ENCODE measurements around the gene DNAJC12. TPM values are rescaled to one million over a fixed set of nuclear protein-coding genes. Genes with fewer than 3 reads are reported as not detected.

Gene DNAJC12
- total and polyA plus RNA-seq, 7 donors = 2.1 to 20.4 (median 7.8) TPM

DNA sequence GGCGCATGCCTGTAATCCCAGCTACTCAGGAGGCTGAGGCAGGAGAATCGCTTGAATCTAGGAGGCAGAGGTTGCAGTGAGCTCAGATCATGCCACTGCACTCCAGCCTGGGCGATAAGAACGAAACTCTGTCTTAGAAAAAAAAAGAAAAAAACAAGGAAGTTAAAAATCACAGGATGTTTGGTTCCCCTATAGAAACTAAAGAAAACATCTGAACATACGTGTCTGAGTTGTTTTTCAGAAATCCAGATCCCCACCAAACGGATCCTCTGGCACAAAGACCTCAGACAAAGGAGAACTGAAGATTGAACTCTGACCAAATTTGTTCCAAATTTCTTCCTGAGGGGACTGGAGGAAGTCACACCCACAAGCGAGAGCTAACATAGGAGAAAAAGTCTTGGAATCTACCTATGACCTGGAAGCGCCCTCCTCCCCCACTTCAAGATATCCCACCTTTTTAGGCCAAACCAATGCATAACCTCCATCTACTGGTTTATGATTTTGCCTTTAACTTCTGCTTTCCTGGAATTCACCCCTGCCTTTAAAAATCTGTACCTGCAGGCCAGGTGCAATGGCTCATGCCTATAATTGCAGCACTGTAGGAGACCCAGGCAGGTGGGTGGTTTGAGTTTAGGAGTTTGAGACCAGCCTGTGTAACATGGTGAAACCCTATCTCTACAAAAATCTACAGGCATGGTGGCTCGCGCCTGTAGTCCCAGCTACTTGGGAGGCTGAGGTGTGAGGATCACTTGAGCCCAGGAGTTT is 26.8 kb upstream of the DNAJC12 start:
- intact Hi-C loops (cut with DNase I) = no loop called here
- TF ChIP-seq, protein P1, sequence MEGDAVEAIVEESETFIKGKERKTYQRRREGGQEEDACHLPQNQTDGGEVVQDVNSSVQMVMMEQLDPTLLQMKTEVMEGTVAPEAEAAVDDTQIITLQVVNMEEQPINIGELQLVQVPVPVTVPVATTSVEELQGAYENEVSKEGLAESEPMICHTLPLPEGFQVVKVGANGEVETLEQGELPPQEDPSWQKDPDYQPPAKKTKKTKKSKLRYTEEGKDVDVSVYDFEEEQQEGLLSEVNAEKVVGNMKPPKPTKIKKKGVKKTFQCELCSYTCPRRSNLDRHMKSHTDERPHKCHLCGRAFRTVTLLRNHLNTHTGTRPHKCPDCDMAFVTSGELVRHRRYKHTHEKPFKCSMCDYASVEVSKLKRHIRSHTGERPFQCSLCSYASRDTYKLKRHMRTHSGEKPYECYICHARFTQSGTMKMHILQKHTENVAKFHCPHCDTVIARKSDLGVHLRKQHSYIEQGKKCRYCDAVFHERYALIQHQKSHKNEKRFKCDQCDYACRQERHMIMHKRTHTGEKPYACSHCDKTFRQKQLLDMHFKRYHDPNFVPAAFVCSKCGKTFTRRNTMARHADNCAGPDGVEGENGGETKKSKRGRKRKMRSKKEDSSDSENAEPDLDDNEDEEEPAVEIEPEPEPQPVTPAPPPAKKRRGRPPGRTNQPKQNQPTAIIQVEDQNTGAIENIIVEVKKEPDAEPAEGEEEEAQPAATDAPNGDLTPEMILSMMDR (IDR thresholded peaks at IDR 0.05) = no peak
- no peaks in the 10 kb centered on the region for H3K4me1 ChIP-seq
- no peaks in the 10 kb centered on the region for H3K27me3 ChIP-seq (ENCODE audit: insufficient read depth in 3 of 3, low read length in 2 of 3)
- H3K27ac ChIP-seq = no peak overlapping the region
- no peak for ATAC-seq
- no peak overlapping the region for H3K4me3 ChIP-seq
- DNase-seq = no peak
- H3K36me3 ChIP-seq (ENCODE audit: insufficient read depth in 1 of 2, low read depth in 1 of 2) = no peaks in the 10 kb centered on the region
- WGBS, 3 donors = 84 to 86% (median 84%) methylated on average over 10 of the region's 10 CpGs
- H3K9me3 ChIP-seq = no peaks in the 10 kb centered on the region

DNA sequence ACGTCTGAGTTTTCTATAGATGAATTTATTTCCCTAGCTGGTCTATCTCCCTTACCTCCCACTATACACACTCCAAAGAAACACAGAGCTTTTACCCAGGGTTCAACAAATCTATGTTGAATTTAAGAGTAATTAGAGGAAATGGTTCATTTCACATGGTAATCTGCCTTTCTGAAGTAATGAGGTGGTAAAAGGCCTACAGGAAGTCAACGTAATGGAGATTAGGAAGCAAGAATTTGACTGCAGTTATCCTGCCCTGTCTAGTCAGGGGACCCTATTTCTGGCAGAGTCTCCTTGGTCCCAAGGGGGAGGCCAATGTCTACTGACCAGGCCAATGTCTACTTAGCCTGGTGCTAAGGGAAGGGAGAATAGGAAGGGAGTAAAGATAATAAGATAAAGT is 25.1 kb upstream of the DNAJC12 start:
- TF ChIP-seq, protein P1 (IDR thresholded peaks at IDR 0.05) = no peak
- intact Hi-C loops (cut with DNase I) = no loop called here
- 62 to 73% (median 70%) methylated on average over 2 of the region's 2 CpGs for WGBS, 3 donors

DNA sequence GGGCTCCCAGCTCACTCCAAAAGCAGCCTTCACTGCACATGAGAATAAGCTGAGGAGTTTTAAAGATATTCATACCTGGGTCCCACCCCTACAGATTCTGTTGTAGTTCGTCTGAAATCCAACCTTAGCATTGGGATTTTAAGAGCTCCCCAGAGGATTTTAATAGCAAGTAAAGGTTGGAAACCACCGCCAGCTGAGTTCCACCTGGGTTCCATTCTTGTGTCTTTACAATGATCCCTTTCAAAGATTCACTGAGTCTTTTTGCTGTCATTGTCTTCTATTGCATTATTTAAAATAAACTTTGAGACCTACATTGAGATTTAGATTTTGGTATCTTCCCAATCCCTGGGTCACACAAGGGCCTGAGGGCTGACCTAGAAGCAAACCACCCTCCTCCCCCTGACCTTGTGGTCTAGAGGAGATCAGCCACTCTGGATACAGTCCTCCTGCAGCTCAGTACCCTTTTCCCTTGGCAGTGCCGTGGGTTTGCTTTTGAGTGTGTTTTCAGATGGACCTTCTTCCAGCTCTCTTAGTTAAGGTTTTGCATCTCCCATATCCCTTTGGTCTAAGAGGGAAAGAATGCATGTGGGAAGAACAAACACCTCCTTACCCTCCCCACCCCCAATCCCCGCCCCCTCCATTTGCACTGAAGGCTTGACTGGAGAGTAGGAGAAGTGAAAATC is 23.9 kb upstream of the DNAJC12 start:
- TF ChIP-seq, protein P1 (IDR thresholded peaks at IDR 0.05) = no peak

More for the DNA sequence above, 25.1 kb upstream of the DNAJC12 start:
- no peak for DNase-seq
- H3K27me3 ChIP-seq (ENCODE audit: insufficient read depth in 3 of 3, low read length in 2 of 3) = no peaks in the 10 kb centered on the region
- H3K4me3 ChIP-seq = no peak overlapping the region
- H3K9me3 ChIP-seq = no peaks in the 10 kb centered on the region
- H3K27ac ChIP-seq = no peak overlapping the region
- H3K36me3 ChIP-seq (ENCODE audit: insufficient read depth in 1 of 2, low read depth in 1 of 2) = no peaks in the 10 kb centered on the region
- no peak for ATAC-seq
- H3K4me1 ChIP-seq = no peaks in the 10 kb centered on the region

DNA sequence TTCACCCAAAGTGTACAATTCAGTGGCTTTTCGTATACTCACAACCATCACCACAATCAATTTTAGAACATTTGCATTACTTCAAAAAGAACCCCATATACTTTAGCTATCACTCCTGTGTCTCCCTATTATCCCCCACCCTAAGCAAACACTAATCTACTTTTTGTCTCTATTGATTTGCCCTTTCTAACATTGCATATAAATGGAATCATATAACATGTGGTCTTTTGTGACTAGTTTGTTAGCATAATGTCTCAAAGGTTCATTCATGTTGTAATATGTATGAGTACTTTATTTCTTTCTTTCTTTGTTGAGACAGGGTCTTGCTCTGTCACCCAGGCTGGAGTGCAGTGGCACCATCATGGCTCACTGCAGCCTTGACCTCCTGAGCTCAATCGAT is 21.0 kb upstream of the DNAJC12 start:
- no peaks in the 10 kb centered on the region for H3K36me3 ChIP-seq (ENCODE audit: insufficient read depth in 1 of 2, low read depth in 1 of 2)
- no peak overlapping the region for H3K27ac ChIP-seq
- no peaks in the 10 kb centered on the region for H3K4me1 ChIP-seq
- H3K4me3 ChIP-seq = no peak overlapping the region
- TF ChIP-seq, protein P1 (IDR thresholded peaks at IDR 0.05) = no peak
- no peak for DNase-seq
- no peaks in the 10 kb centered on the region for H3K9me3 ChIP-seq
- intact Hi-C loops (cut with DNase I) = loop anchor here (5.0 to 10.0 kb wide), 3 partner anchors 298 to 446 kb away; no protein-coding TSS in a partner anchor
- WGBS, 3 donors = 93 to 95% (median 93%) methylated on average over 2 of the region's 2 CpGs
- ATAC-seq = no peak
- no peaks in the 10 kb centered on the region for H3K27me3 ChIP-seq (ENCODE audit: insufficient read depth in 3 of 3, low read length in 2 of 3)

More for the DNA sequence above, 23.9 kb upstream of the DNAJC12 start:
- H3K36me3 ChIP-seq (ENCODE audit: insufficient read depth in 1 of 2, low read depth in 1 of 2) = no peaks in the 10 kb centered on the region
- H3K27ac ChIP-seq = no peak overlapping the region
- intact Hi-C loops (cut with DNase I) = no loop called here
- no peaks in the 10 kb centered on the region for H3K27me3 ChIP-seq (ENCODE audit: insufficient read depth in 3 of 3, low read length in 2 of 3)
- no peak for DNase-seq
- H3K4me3 ChIP-seq = no peak overlapping the region
- H3K9me3 ChIP-seq = no peaks in the 10 kb centered on the region
- WGBS, 3 donors = 62 to 64% (median 62%) methylated on average over 4 of the region's 4 CpGs
- no peak for ATAC-seq
- no peaks in the 10 kb centered on the region for H3K4me1 ChIP-seq
